Activated CD4-positive, alpha-beta T cell treated with anti-CD3 and anti-CD28 coated beads, Interleukin-2, amount 50 U/mL, for 24 hours (primary cell): Measurements from ENCODE around the gene FABP3.

Source experiments
- DNase-seq, 2 donors: peaks; one replicate each; pipeline ENCODE4 v3.0.0-alpha.2; 2020; ENCODE audit warnings: low read depth in 1 of 2, low spot score in 1 of 2

The FABP3 gene

DNA sequence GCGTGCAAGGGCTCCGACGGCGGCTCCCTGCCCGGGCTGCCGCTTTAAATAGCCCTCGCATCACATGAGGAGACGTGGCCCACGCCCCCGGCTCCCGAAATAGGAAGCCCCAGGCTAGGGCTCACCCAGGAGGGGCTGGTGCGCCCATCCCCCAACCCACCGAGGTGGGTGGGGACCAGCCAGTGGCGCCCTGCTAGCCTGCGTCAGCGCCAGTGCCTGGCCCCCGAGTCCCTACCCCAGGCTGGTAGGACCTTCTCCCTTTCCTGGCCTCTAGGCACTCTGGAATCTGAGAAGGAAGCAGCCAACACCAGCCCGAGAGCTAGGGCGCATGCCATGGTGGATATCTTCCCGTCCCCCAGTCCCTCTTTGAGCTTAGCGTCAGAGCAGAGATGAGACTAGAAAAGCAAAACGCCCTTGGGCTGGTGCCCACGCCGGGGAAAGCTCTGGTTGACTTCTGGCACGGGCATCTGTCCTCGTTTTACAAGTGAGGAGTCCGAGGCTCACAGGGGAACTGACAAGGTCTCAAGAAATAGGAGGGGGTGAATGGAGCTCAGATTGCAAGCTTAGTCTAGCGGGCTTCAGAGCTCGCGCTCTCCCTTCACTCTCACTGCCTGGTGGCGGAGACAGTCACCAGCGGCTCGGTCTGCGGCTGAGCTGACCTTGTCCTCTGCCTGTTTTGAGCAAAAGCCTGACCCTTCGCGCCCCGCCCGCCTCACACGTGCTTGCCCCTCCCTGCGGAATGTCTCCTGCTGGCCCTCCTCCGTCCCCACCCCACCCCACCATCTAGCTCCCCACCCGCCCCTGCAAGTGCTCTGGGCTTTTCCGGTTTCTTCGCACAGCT is at the start of gene FABP3:
TSS of gene FABP3 (minus strand) at position 21 of the 841 bp plus-strand sequence. CDS start 62 bp downstream, outside the sequence.
- no peak for DNase-seq

- no peak for DNase-seq
Measured at GRCh38 chr1:31421371-31422040, 48.6 kb upstream of the FABP3 start.

- no peak for DNase-seq
Measured at GRCh38 chr1:31420716-31421115, 47.8 kb upstream of the FABP3 start.

- DNase-seq: no peak
Measured at GRCh38 chr1:31418626-31419323, 45.9 kb upstream of the FABP3 start.

- DNase-seq: no peak
Measured at GRCh38 chr1:31417148-31417547, 44.3 kb upstream of the FABP3 start.

DNA sequence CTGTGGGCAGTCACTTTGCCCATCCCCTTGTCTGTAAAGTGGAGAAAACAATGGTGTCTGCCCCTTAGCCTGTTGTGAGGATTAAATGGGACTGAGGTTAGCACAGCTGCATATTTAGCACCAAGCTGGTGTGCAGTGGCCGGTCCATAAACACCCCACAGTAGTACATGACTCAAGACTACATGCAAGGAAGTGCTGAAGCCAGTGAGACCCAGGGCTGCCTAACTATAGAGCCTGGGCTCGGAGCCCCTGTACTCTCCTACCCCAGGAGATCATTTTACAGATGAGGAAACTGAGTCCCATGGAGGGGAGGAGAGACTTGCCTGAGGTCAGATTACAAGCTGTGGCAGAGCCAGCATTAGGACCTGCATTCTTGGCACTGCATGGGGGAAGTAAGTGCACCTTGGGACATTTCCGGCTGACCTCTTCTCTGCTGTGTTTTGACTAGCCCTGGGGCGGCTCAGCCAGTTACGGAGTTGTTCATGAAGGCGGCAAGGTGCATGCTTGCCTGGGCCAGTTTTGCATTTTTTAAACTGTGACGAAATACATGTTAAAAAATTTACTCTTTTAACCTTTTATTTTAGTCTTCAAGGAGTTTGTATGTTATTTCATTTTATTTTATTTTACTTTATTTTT is 43.3 kb upstream of the FABP3 start:
- DNase-seq: no peak

DNA sequence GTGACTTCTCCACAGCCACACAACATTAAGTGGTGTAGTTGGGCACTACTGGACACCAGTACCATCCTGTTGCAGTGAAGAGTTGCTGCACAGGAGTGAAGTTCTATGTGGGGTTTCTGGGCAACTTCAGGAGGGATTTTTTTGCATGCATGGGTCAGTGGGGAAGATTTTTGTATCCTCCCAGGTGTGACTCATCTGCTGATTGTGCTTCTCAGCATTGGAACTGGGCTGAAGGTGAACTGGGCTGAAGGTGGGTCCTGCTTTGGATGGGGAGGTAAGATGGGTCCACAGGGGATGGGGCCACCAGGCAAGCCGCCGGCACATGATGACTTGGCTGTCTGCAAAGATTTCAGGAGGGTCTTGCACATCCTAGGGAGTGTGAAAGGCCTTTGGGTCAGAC is 42.8 kb upstream of the FABP3 start:
- no peak for DNase-seq

DNA sequence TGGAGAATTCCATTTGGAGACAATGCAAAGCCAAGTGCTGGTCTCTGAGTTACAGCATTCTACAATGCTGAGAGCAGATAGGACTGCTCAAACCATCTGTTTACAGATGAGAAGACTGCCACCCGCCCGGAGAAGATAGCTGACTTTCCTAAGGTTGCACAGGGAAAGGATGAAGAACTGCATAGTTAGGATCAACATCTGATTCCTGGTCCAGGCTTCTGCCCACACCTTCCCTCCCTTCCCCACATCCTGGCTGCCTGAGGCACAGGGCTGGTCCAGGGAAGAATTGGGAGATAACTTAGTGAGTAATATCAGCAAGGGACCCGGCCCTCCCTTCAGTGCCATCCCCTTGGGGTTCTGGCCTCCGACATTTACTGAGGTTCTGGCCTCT is 42.1 kb upstream of the FABP3 start:
- no peak for DNase-seq

GRCh38 chr1:31413405-31414001 is 40.6 kb upstream of the FABP3 start:
- no peak for DNase-seq

DNA sequence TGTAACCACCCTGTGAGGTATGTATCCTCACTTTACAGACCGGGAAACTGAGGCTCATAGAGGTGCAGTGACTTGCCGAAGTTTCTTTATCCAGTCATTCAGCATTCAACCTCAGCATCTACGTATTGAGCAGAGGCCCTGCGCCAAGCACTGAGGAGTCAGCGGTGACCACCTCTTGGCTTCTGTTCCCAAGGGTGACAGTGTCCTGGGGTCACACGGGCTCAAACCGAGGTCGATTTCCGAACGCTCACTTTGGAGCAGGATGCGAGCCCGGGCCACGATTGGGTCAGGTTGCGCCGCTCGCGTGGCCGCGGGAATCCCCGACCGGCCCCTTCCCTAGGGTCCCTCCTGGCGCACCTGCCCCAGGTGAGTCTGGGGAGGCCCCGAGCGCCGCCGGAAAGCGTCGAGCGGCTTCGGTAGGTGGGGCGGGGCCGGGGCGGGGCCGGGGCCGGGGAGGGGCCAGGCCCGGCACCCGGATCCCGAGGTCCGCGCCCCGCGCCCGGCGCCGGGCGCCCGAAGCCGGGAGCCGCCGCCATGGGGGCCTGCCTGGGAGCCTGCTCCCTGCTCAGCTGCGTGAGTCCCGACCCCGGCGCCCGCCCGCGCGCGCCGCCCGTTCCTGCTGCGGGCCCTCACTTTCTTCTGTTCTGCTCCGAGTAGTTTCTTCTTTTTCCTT is 40.0 kb upstream of the FABP3 start, which contains the start of gene SERINC2:
TSS of gene SERINC2 (plus strand) at position 482 of the 673 bp plus-strand sequence. CDS start at position 535, 53 bp downstream.
- DNase-seq: no peak

DNA sequence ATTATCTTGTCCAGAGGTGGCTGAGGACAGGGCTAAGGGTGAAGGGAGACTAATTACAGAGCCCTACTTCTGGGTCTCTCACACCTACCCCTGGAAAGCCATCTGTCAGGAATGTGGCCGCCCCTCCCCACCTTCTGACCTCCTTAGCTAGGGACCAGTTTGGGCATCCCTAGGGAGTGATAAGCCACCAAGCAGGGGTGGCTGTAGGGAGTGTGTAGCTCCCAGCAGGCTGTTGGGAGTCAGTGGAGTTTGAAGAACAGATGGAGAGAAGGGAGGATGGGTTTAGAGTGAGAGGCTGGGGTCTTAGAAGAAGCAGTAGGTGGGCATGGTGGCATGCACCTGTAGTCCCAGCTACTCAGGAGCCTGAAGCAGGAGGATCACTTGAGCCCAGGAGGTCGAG is 39.3 kb upstream of the FABP3 start:
- no peak for DNase-seq

GRCh38 chr1:31410871-31411270 is 38.0 kb upstream of the FABP3 start:
- no peak for DNase-seq

GRCh38 chr1:31409946-31410858 is 37.3 kb upstream of the FABP3 start:
- DNase-seq: no peak

DNA sequence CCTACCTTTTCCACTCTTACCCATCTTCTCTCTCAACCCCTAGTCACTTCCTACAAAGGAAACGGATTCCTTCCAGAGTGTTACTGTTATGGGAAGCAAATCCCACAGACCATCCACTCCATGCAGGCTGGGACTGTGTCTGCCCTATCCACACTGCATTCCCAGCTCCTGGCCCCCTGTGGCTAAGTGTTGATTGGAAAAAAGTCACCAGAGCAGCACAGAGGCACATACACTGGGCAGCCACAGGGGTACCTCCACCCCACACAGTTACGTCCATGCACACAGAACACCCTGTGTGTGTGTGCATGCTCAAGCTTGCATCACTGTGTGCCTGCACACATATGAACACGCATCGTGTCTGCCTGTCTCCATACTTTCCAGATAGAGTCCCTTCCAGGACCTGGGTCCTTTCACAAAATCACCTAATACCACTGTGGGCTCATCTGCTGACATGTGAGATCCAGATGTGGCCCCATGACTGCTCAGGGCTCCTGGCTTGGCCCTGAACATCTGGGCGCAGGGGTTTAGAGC is 36.0 kb upstream of the FABP3 start:
- DNase-seq: no peak

DNA sequence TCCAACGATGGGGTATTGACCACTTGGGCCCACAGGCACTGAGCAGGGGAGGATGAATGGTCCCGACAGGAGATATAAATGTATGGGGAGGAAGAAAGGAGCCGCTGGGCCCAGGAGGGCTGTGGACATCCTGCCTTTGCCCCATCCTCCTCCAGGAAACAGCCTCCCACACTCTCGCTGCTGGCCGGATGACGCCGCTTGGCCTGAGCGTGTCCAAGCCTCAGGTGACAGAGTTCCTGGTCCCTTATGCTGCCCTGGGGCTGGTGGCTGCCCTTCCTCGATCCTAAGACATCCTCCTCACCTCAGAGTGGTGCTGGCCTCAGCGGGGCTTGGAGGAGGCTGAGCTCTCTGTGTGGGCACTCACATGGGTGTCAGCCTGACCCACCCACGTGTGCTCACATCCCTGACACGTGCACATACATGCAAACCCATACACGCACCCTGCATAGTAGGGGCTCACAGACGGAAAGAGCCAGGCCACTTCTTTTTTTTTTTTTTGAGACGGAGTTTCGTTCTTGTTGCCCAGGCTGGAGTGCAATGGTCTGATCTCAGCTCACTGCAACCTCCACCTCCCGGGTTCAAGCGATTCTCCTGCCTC is 34.3 kb upstream of the FABP3 start:
- DNase-seq: no peak

- no peak for DNase-seq
Measured at GRCh38 chr1:31405578-31406245, 32.8 kb upstream of the FABP3 start.

DNA sequence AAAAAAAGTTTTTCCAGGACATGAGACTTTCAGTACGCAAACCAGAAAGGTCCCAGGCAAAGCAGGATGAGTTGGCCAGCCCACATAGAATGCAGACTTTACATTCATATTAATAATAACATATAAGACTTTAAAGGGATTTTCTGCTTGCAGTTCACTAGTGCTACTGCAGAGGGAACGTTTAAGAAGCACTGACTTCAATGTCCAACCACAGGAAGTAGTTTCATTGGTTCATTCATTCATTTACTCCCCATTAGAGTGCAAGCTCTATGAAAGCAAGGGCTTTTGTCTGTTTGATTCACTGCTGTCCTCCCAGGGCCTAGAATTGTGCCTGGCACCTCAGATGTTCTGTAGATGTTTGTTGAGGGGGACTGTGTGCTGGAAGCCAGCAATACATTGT is 28.4 kb upstream of the FABP3 start:
- no peak for DNase-seq

DNA sequence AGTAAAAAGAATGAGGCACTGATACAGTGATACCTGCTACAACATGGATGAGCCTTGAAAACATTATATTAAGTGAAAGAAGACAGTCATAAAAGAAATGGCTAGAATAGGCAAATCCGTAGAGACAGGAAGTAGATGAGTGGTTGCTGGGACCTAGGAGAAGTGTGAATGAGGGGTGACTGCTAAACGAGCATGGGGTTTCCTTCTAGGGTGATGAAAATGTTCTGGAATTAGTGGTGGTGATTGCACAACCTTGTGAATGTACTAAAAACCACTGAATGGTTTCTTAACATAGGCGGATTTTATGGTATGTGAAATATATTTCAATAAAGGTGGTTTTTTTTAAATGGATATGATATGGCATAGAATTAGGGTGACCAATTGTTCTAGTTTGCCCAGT is 27.5 kb upstream of the FABP3 start:
- DNase-seq: no peak
